CD4-positive, alpha-beta memory T cell (primary cell): ENCODE measurements around the gene HSF4. TPM values are rescaled to one million over a fixed set of nuclear protein-coding genes. Genes with fewer than 3 reads are reported as not detected.
A peak's percentile ranks its signal among the peaks of the same experiment; 100 is the strongest.

ENCODE experiments used
- CTCF ChIA-PET: fragments of 350-600 bp; sonication (Branson Sonifier 250); formaldehyde crosslinking; loops from one replicate; lab custom pipeline; 2021; ENCODE audit warnings: inconsistent platforms; ENCODE audit not compliant: partially characterized antibody; lab: Charles Lee
- POLR2A ChIA-PET: fragments of 350-600 bp; sonication (Branson Sonifier 250); formaldehyde crosslinking; loops from one replicate; lab custom pipeline; 2021; ENCODE audit not compliant: partially characterized antibody; lab: Charles Lee
- DNase-seq, 5 donors: peaks; one replicate each; pipeline versions ENCODE4 v3.0.0 to v3.0.0-alpha.2; 2020 to 2022; ENCODE audit warnings: mixed read lengths in 1 of 5
- H3K27ac ChIP-seq: one replicate; pipeline ENCODE4 v1.7.0; 2013; ENCODE audit warnings: low read depth, low read length
- H3K27me3 ChIP-seq: 2 replicates; pipeline ENCODE4 v1.7.0; 2013; ENCODE audit warnings: mild to moderate bottlenecking, low read length, moderate library complexity; ENCODE audit not compliant: insufficient read depth
- H3K36me3 ChIP-seq: 2 replicates; pipeline ENCODE4 v1.7.0; 2013; ENCODE audit warnings: mild to moderate bottlenecking, low read length, moderate library complexity; ENCODE audit not compliant: insufficient read depth
- H3K4me1 ChIP-seq: 2 replicates; pipeline ENCODE4 v1.7.0; 2013; ENCODE audit warnings: mild to moderate bottlenecking, low read length, moderate library complexity; ENCODE audit not compliant: insufficient read depth
- H3K4me3 ChIP-seq, 2 donors: one replicate each; pipeline ENCODE4 v1.7.0; 2013; ENCODE audit warnings: low read length in 2 of 2, mild to moderate bottlenecking in 1 of 2
- H3K9me3 ChIP-seq, 2 donors: one replicate each; pipeline ENCODE4 v1.7.0; 2013; ENCODE audit warnings: low read length in 2 of 2, control low read depth in 1 of 2; ENCODE audit not compliant: control insufficient read depth in 1 of 2
- H3K27ac Mint-ChIP-seq, 7 donors: one replicate each; pipeline ENCODE4 v1.8.0; 2020 to 2021; ENCODE audit warnings: mixed read lengths in 7 of 7, mild to moderate bottlenecking in 6 of 7, inconsistent platforms in 3 of 7, moderate library complexity in 3 of 7
- H3K27me3 Mint-ChIP-seq, 2 donors: one replicate each; pipeline ENCODE4 v1.8.0; 2020 to 2021; ENCODE audit warnings: mixed read lengths in 2 of 2
- H3K36me3 Mint-ChIP-seq, 2 donors: one replicate each; pipeline ENCODE4 v1.8.0; 2020 to 2021; ENCODE audit warnings: mixed read lengths in 2 of 2, inconsistent platforms in 1 of 2, mild to moderate bottlenecking in 1 of 2
- H3K4me1 Mint-ChIP-seq, 4 donors: one replicate each; pipeline ENCODE4 v1.8.0; 2020 to 2021; ENCODE audit warnings: mixed read lengths in 4 of 4, mild to moderate bottlenecking in 1 of 4
- H3K4me3 Mint-ChIP-seq, 8 donors: one replicate each; pipeline ENCODE4 v1.8.0; 2020 to 2021; ENCODE audit warnings: mixed read lengths in 8 of 8, mild to moderate bottlenecking in 7 of 8, moderate library complexity in 6 of 8, inconsistent platforms in 3 of 8
- H3K9me3 Mint-ChIP-seq, 8 donors: one replicate each; pipeline ENCODE4 v1.8.0; 2020 to 2021; ENCODE audit warnings: mixed read lengths in 8 of 8, mild to moderate bottlenecking in 5 of 8, inconsistent platforms in 3 of 8, moderate library complexity in 1 of 8
- intact Hi-C: fragments of 100-400 bp; cut with micrococcal nuclease; formaldehyde crosslinking; loops from one replicate; pipeline ENCODE4 v1.15.1; 2023
- polyA plus RNA-seq, 2 donors: library from polyadenylated mRNA; unstranded; fragments of 300-500 nt; fragmentation: Illumina TruSeq; gene quantifications; one replicate each; pipeline ENCODE4 v1.2.3, GENCODE V29; 2021
- total RNA-seq, 2 experiments: library from RNA; stranded (reverse); gene quantifications; one replicate each; pipeline ENCODE4 v1.2.3, GENCODE V29; 2021

HSF4 gene
- total and polyA plus RNA-seq, 4 experiments from 2014 or later: 0.37 to 98.7 (median 93.6) TPM; not detected in 1

DNA sequence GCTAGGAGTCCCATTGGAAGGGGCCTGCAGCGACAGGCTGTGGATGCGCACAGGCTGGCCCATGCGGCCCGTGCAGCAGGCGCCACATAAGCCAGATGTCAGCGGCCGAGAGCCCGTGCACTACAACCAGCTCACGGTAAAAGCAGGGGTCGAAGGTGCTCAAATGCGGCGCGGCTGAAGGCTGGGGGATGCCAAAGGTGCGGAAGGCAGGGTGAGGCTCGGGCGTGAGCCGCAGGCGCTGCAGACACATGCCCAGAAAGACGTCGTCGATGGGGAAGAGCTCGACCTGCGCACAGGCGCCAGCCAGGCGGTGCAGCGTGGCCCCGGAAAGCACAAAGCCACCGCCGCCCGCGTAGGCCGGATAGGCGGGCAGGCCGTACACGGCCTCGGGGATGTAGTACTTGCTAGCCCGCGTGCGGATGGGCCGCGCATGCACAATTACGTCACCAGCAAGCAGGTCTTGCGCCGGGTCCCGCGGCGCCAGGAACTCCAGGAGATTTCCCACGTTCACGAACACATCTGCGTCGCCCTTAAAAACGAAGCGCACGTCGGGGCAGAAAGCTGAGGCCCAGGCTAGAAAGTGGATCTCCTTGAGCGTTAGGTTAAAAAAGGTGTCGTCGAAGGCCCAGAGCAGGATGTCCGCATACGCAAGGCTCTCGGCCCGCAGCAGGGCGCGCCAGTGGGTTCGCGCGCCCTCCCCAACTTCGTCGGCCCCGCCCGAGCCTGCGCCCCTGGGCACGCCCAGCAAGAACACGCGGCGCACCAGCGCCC, 15.1 kb upstream of the HSF4 start:
- ChIA-PET POLR2A (interaction anchor here (1.1 to 7.2 kb wide), 6 partner anchors 8 to 132 kb away, joined by 3 to 174 read pairs (median 6); partner anchors contain the start of genes CBFB, FBXL8, HSF4 and NOL3), CTCF (interaction anchor here (0.9 to 13.4 kb wide), 3 partner anchors 36 to 134 kb away, joined by 3 to 187 read pairs (median 5); partner anchors contain the start of gene TMEM208)
- Mint-ChIP-seq H3K4me1 (peaks cover 20 to 45% (median 29%) of the 10 kb centered on the region in 4 donors), H3K27me3 (no peaks in the 10 kb centered on the region), H3K27ac (peak overlapping the region in 2 of 7 donors; percentile 43 to 54), H3K36me3 (peaks cover 16 to 25% of the 10 kb centered on the region in 2 donors), H3K4me3 (peak overlapping the region in 7 of 8 donors; percentile 15 to 63 (median 51)), H3K9me3 (peaks cover 0 to 5% (median 0%) of the 10 kb centered on the region in 8 donors)
- Histone ChIP-seq H3K27ac (no peak overlapping the region), H3K4me1 (peaks cover 24% of the 10 kb centered on the region), H3K27me3 (no peaks in the 10 kb centered on the region), H3K4me3 (no peak overlapping the region), H3K9me3 (no peaks in the 10 kb centered on the region), H3K36me3 (peaks cover 7% of the 10 kb centered on the region)
- DNase-seq: peak in 1 of 5 donors; percentile 35
- intact Hi-C loops: loop anchor here (1.0 to 2.0 kb wide), 2 partner anchors 10 to 41 kb away; partner anchors contain the start of genes FBXL8, PHAF1 and TRADD

DNA sequence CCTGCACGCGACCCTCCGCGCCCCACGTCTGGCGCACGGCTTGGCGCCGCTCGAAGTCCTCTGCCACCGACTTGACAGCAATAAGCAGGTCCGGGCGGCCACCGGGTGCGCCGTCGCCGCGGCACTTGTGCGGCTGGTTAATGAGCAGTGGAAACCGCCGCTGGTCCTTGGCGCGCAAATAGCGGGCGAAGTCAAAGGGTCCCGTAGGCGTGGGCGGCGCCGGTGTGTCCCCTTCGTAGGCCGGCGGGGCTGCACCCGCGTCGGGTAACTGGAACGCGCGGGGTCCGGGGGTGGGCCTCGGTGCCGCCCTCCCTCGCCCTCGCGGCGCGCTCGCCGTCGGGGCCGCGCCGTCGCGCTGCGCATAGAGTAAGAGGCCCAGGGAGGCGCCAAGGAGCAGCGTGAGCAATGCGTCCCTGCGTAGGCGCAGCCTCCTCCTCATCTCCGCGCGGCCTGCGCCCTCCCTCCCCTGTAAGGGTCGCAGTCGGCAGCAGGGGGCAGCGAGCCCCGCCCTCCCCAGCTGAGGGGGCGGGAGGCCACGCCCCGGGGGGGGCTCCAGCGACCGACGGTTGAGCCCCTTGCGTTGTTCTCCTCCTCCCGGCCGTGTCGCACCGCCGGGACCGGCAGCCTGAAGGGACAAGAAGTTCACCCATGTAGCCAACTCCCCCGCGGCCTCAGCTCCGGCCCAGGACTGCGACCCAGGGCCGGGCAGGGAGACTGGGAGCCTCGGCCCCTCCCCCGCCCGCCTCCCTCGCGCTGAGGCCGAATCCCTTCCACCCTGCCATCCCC, 14.3 kb upstream of the HSF4 start:
- ChIA-PET POLR2A (interaction anchor here (0.7 to 7.2 kb wide), 17 partner anchors 13 to 174 kb away, joined by 3 to 174 read pairs (median 4); partner anchors contain the start of genes CBFB, FBXL8, HSF4 and NOL3), CTCF (interaction anchor here (1.0 to 13.4 kb wide), 8 partner anchors 10 to 173 kb away, joined by 3 to 187 read pairs (median 6); partner anchors contain the start of genes FBXL8 and TRADD)
- DNase-seq: peak in 4 of 5 donors; percentile 49 to 54 (median 52)
- Histone ChIP-seq H3K9me3 (no peaks in the 10 kb centered on the region), H3K4me3 (peak overlapping the region; percentile 29 to 69), H3K4me1 (peaks cover 27% of the 10 kb centered on the region), H3K27ac (peak overlapping the region; percentile 52), H3K36me3 (peaks cover 4% of the 10 kb centered on the region), H3K27me3 (no peaks in the 10 kb centered on the region)
- Mint-ChIP-seq H3K9me3 (peaks cover 0 to 5% (median 0%) of the 10 kb centered on the region in 8 donors), H3K4me3 (peak overlapping the region in 7 of 8 donors; percentile 43 to 86 (median 83)), H3K36me3 (peaks cover 11 to 17% of the 10 kb centered on the region in 2 donors), H3K27ac (peak overlapping the region in 1 of 7 donors; percentile 82), H3K4me1 (peaks cover 21 to 48% (median 29%) of the 10 kb centered on the region in 4 donors), H3K27me3 (no peaks in the 10 kb centered on the region)
- intact Hi-C loops: loop anchor here (1.0 to 2.0 kb wide), 2 partner anchors 9 to 41 kb away; partner anchors contain the start of genes FBXL8, PHAF1 and TRADD

- Histone ChIP-seq H3K27me3 (no peaks in the 10 kb centered on the region), H3K36me3 (peaks cover 2% of the 10 kb centered on the region), H3K9me3 (no peaks in the 10 kb centered on the region), H3K4me3 (peak within 1 kb of the TSS; percentile 29 to 69), H3K27ac (peak within 1 kb of the TSS; percentile 52), H3K4me1 (peaks cover 33% of the 10 kb centered on the region)
- POLR2A ChIA-PET: interaction anchor here (0.7 to 7.2 kb wide), 18 partner anchors 9 to 175 kb away, joined by 3 to 174 read pairs (median 4); partner anchors contain the start of genes CBFB, FBXL8, HSF4 and NOL3
- peak within 1 kb of the TSS; percentile 78 to 86 (median 84) for H3K4me3 Mint-ChIP-seq
- H3K27me3 Mint-ChIP-seq: no peaks in the 10 kb centered on the region
- peak in 2 of 5 donors; percentile 47 to 59 for DNase-seq
- peaks cover 10 to 12% of the 10 kb centered on the region in 2 donors for H3K36me3 Mint-ChIP-seq
- H3K4me1 Mint-ChIP-seq: peaks cover 22 to 53% (median 33%) of the 10 kb centered on the region in 4 donors
- CTCF ChIA-PET: interaction anchor here (1.0 to 13.4 kb wide), 9 partner anchors 9 to 174 kb away, joined by 3 to 187 read pairs (median 7); partner anchors contain the start of genes FBXL8, HSF4, PHAF1 and TRADD
- peak within 1 kb of the TSS; percentile 64 to 85 (median 81) for H3K27ac Mint-ChIP-seq
- intact Hi-C loops: loop anchor here (1.0 to 2.0 kb wide), 2 partner anchors 8 to 42 kb away; partner anchors contain the start of genes FBXL8, PHAF1 and TRADD
- peaks cover 0 to 5% (median 0%) of the 10 kb centered on the region in 8 donors for H3K9me3 Mint-ChIP-seq
Observed at GRCh38 chr16:67150833-67151396, 13.6 kb upstream of the HSF4 start, which contains the start of gene B3GNT9. Gene B3GNT9 (minus strand): TSS chr16:67150998. CDS start chr16:67150485, 513 bp downstream.

DNA sequence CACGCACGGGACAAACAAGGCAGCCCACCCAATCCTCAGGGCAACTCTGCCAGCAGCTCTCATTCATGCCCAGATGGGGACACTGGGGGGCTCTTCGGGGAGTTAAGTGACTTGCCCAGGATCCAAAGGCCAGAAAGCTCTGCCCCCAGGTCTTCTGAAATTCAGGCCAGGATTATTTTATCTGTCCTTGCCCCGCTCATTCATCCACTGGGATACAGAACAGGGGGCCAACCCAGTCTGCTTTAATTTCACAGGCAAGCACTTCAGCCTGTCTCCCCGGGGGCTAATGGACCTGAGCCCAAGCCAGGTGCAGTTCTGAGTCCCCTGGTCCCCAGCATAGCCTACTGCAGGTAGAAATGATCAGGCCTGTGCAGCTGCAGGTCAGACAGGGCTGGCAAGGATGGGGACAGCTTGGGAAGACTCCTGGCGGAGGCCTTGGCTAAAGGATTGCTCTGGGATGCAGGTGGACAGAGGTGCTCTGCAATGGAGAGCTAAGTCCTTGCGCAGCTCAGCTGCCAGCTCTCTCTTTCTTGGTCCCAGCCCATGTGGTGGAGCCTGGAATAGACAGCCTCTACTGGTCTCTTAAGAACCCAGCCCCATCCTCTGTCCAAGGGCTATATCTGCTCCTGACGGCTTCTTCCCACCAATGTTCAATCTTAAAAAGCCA, 13.0 kb upstream of the HSF4 start:
- H3K27ac Mint-ChIP-seq: peak overlapping the region; percentile 64 to 85 (median 81)
- peaks cover 28 to 60% (median 40%) of the 10 kb centered on the region in 4 donors for H3K4me1 Mint-ChIP-seq
- peak overlapping the region; percentile 78 to 86 (median 84) for H3K4me3 Mint-ChIP-seq
- H3K9me3 Mint-ChIP-seq: peaks cover 0 to 5% (median 0%) of the 10 kb centered on the region in 8 donors
- H3K27me3 Mint-ChIP-seq: no peaks in the 10 kb centered on the region
- no peaks in the 10 kb centered on the region for H3K9me3 ChIP-seq
- intact Hi-C loops: loop anchor here (2.0 kb wide), 1 partner anchor 43 kb away; the partner anchor contains the start of gene PHAF1
- no peaks in the 10 kb centered on the region for H3K36me3 ChIP-seq
- peaks cover 39% of the 10 kb centered on the region for H3K4me1 ChIP-seq
- H3K27ac ChIP-seq: no peak overlapping the region
- no peak for DNase-seq
- no peak overlapping the region for H3K4me3 ChIP-seq
- H3K36me3 Mint-ChIP-seq: peaks cover 10% of the 10 kb centered on the region in 2 donors
- H3K27me3 ChIP-seq: no peaks in the 10 kb centered on the region
- ChIA-PET POLR2A (interaction anchor here (0.8 to 7.2 kb wide), 19 partner anchors 10 to 175 kb away, joined by 3 to 174 read pairs (median 4); partner anchors contain the start of genes CBFB, FBXL8, HSF4 and NOL3), CTCF (interaction anchor here (1.0 to 13.4 kb wide), 11 partner anchors 8 to 199 kb away, joined by 3 to 187 read pairs (median 4); partner anchors contain the start of genes EXOC3L1, FBXL8, HSF4 and PHAF1)

DNA sequence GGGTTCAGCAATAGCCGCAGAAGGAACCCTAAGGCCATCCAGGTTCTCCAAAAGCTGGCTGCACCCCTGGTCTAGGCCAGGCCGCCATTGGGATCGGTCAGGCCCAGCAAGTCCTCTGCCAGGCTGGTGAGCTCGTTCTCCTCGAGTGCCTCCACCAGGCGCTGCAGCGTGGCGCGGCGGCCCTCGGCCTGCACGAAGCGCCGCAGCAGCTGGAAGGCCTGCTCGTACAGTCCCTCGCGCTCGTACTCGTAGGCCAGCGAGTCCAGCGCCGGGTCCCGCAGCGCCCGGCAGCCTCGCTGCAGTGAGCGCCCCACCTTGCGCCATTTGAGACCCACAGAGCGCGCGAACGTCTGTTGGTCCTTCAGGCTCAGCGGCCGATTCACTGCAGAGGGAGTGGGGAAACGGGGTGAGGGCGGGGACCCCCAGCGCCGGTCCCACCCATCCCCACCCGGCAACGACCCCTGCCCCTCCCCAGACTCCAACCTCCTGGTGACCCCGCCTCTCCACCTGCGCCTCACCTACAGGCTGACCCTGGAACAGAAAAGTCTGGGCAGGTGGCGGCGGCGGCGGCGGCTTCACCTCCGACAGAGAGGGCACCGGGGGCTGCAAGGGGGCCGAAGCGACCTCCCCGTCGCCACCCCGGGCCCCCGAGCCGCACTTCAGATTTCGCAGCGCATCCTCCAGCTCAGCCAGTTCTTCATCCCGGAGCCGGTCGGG, 9.8 kb upstream of the HSF4 start:
- POLR2A ChIA-PET: interaction anchor here (0.7 to 7.2 kb wide), 35 partner anchors 8 to 326 kb away, joined by 3 to 174 read pairs (median 4); partner anchors contain the start of genes ATP6V0D1, CBFB, CIAO2B and E2F4
- Histone ChIP-seq H3K4me3 (peak overlapping the region in 1 of 2 donors; percentile 40), H3K9me3 (no peaks in the 10 kb centered on the region), H3K27me3 (no peaks in the 10 kb centered on the region), H3K4me1 (peaks cover 63% of the 10 kb centered on the region), H3K27ac (no peak overlapping the region), H3K36me3 (no peaks in the 10 kb centered on the region)
- DNase-seq: no peak
- H3K27ac Mint-ChIP-seq: peak overlapping the region in 3 of 7 donors; percentile 69 to 94 (median 90)
- no peaks in the 10 kb centered on the region for H3K9me3 Mint-ChIP-seq
- intact Hi-C loops: loop anchor here (1.0 kb wide), 3 partner anchors 31 to 177 kb away; no protein-coding TSS in a partner anchor
- CTCF ChIA-PET: interaction anchor here (0.7 to 13.4 kb wide), 42 partner anchors 9 to 326 kb away, joined by 3 to 187 read pairs (median 4); partner anchors contain the start of genes ATP6V0D1, HSF4, MATCAP1 and PHAF1
- H3K4me3 Mint-ChIP-seq: peak overlapping the region; percentile 61 to 86 (median 78)
- peaks cover 4 to 8% of the 10 kb centered on the region in 2 donors for H3K36me3 Mint-ChIP-seq
- H3K27me3 Mint-ChIP-seq: no peaks in the 10 kb centered on the region
- H3K4me1 Mint-ChIP-seq: peaks cover 47 to 76% (median 57%) of the 10 kb centered on the region in 4 donors
